Gastrocnemius medialis (tissue), 4 donors: ENCODE data around the gene POU3F1. TPM values are rescaled to one million over a fixed set of nuclear protein-coding genes. Genes with fewer than 3 reads are reported as not detected.

ENCODE experiments used
- ATAC-seq, 2 donors: fragments of 150-250 bp; one replicate each; pipeline ENCODE4 v1.9.1; 2016
- DNase-seq, 2 donors: peaks; one replicate each; pipeline ENCODE4 v3.0.0-alpha.2; 2019
- H3K27ac ChIP-seq, 4 donors: fragments of 200-600 bp; sonication (generic); 1 replicate in 1 of 4; 2 replicates in 3 of 4; pipeline ENCODE4 v1.5.1; 2016 to 2018; ENCODE audit warnings: mild to moderate bottlenecking in 2 of 4, moderate library complexity in 1 of 4
- H3K27me3 ChIP-seq, 3 donors: fragments of 200-600 bp; sonication (generic) in 2 of 3; 1 replicate in 1 of 3; 2 replicates in 2 of 3; pipeline versions ENCODE4 v1.5.1 to v1.6.0; 2016 to 2019; ENCODE audit warnings: mild to moderate bottlenecking in 1 of 3, moderate library complexity in 1 of 3
- H3K36me3 ChIP-seq, 2 donors: fragments of 200-600 bp; sonication (generic) in 1 of 2; one replicate each; pipeline ENCODE4 v1.5.1; 2017 to 2018
- H3K4me1 ChIP-seq, 2 donors: fragments of 200-600 bp; sonication (generic) in 1 of 2; one replicate each; pipeline ENCODE4 v1.5.1; 2016 to 2017; ENCODE audit warnings: mild to moderate bottlenecking in 2 of 2
- H3K4me3 ChIP-seq, 4 donors: fragments of 200-600 bp; sonication (generic) in 3 of 4; 1 replicate in 1 of 4; 2 replicates in 3 of 4; pipeline ENCODE4 v1.5.1; 2016 to 2019; ENCODE audit warnings: mild to moderate bottlenecking in 2 of 4
- H3K9me3 ChIP-seq, 3 donors: fragments of 200-600 bp; sonication (generic) in 2 of 3; 1 replicate in 1 of 3; 2 replicates in 2 of 3; pipeline ENCODE4 v1.5.1; 2016 to 2019
- POLR2A ChIP-seq, 2 donors: fragments of 450-650 bp; IDR thresholded peaks; one replicate each; pipeline ENCODE4 v1.6.1; 2017; ENCODE audit warnings: antibody characterized with exemption in 2 of 2, mild to moderate bottlenecking in 2 of 2, moderate library complexity in 2 of 2
- in situ Hi-C, 4 donors: fragments of 200-750 bp; cut with MboI; loops; one replicate each; pipeline versions ENCODE4 v1.15.0 to v1.8.0; 2017; ENCODE audit warnings: low sequenced_read_pairs in 4 of 4
- intact Hi-C: fragments of 100-400 bp; cut with DNase I; formaldehyde crosslinking; loops from one replicate; pipeline ENCODE4 v1.15.1; 2023; ENCODE audit warnings: low total_unique reads
- total RNA-seq, 4 donors: library from RNA; depleted of rRNA; stranded (reverse); fragments of >200 nt; gene quantifications; one replicate each; pipeline versions ENCODE4 v1.1.0 to v1.2.3, GENCODE V29; 2016
- TF ChIP-seq, protein P1 (sequence below), 5 experiments: fragments of 450-650 bp in 3 of 5; fragments of 200-600 bp in 2 of 5; sonication (generic) in 2 of 5; IDR thresholded peaks in 4 of 5; conservative IDR thresholded peaks in 1 of 5; 1 replicate in 4 of 5; 2 replicates in 1 of 5; pipeline ENCODE4 v1.5.1; 2016 to 2019; ENCODE audit warnings: antibody characterized with exemption in 5 of 5, mild to moderate bottlenecking in 3 of 5, moderate library complexity in 3 of 5

Gene POU3F1
- total RNA-seq, 4 donors from 2014 or later: 0.13 to 2.3 (median 0.69) TPM

DNA sequence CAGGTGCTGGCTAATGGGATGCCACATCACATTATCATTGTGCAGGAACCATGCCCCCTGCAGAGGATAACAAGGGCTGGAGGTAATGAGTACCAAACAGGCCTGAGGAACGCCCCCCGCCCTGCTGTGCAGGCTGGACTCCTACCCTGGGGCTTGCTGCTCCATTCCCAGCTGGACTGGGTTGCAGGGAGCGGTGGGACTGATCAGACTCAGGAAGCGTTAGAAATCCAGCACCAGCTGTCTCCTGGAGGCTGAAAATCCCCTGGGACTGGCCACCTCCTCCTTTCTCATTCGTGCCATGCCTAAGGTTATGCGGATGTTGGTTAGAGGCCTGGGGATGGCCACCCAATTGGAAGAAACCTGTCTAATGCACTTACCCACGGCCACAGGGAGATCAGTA is 36.9 kb upstream of the POU3F1 start:
- Histone ChIP-seq H3K36me3 (no peaks in the 10 kb centered on the region), H3K4me1 (peaks cover 9 to 10% of the 10 kb centered on the region in 2 donors), H3K4me3 (no peak overlapping the region), H3K9me3 (no peaks in the 10 kb centered on the region), H3K27ac (no peak overlapping the region), H3K27me3 (no peaks in the 10 kb centered on the region)
- TF ChIP-seq, protein P1, sequence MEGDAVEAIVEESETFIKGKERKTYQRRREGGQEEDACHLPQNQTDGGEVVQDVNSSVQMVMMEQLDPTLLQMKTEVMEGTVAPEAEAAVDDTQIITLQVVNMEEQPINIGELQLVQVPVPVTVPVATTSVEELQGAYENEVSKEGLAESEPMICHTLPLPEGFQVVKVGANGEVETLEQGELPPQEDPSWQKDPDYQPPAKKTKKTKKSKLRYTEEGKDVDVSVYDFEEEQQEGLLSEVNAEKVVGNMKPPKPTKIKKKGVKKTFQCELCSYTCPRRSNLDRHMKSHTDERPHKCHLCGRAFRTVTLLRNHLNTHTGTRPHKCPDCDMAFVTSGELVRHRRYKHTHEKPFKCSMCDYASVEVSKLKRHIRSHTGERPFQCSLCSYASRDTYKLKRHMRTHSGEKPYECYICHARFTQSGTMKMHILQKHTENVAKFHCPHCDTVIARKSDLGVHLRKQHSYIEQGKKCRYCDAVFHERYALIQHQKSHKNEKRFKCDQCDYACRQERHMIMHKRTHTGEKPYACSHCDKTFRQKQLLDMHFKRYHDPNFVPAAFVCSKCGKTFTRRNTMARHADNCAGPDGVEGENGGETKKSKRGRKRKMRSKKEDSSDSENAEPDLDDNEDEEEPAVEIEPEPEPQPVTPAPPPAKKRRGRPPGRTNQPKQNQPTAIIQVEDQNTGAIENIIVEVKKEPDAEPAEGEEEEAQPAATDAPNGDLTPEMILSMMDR (IDR thresholded peaks at IDR 0.05 in 4 of 5, conservative IDR thresholded peaks at IDR 0.05 in 1 of 5): no peak
- no peak for TF ChIP-seq POLR2A (IDR thresholded peaks at IDR 0.05)
- no peak for ATAC-seq
- no peak for DNase-seq
- intact Hi-C loops: no loop called here
- in situ Hi-C loops: no loop called here

DNA sequence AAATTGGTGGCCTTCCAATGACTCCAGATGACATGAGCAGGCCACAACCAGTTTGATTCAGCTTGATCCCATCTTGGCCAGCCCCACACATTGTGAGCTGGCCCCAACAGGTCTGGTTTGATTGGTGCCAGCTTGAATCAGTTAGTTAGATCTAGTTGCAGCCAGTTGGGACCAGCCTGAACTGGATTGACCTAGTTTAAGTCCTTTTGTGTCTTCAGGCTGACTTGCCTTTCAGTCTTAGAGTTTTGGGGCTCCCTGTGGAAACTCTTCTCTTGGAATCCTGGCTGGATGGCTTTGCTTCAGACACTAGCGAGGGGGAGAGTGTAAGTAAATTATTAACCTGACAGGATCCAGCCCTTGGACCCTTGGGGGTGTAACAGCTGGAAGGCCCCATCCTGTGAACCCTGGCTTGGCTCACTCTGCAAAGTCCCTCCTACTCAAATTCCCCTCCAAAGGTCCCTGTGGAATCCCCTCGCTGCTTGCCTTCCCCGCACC is 36.2 kb upstream of the POU3F1 start:
- intact Hi-C loops: no loop called here
- Histone ChIP-seq H3K27ac (no peak overlapping the region), H3K27me3 (no peaks in the 10 kb centered on the region), H3K36me3 (no peaks in the 10 kb centered on the region), H3K4me1 (peaks cover 9 to 10% of the 10 kb centered on the region in 2 donors), H3K9me3 (no peaks in the 10 kb centered on the region), H3K4me3 (no peak overlapping the region)
- no peak for ATAC-seq
- in situ Hi-C loops: no loop called here
- no peak for DNase-seq
- no peak for TF ChIP-seq POLR2A (IDR thresholded peaks at IDR 0.05)
- TF ChIP-seq, protein P1 (IDR thresholded peaks at IDR 0.05 in 4 of 5, conservative IDR thresholded peaks at IDR 0.05 in 1 of 5): no peak

DNA sequence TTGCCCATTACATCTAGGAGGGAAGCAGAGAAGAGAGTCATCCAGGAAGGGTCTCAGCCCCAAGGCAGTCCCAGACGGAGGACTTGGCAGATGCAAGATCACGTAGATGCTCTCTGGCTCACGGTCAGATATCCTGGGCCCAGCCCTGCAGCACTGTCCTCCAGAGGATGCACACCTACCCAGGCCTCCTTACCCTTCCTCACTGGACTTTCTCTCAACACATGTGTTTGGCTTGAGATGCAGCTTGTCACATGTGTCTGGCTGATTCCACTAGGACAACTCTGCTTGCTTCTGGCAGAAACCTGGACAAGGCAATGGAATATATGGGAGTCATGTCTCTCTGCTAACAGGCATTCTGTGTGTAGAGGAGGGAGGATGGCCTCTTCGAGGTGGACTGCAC is 32.4 kb upstream of the POU3F1 start:
- TF ChIP-seq, protein P1 (IDR thresholded peaks at IDR 0.05 in 4 of 5, conservative IDR thresholded peaks at IDR 0.05 in 1 of 5): no peak
- no peak for TF ChIP-seq POLR2A (IDR thresholded peaks at IDR 0.05)
- no peak for ATAC-seq

DNA sequence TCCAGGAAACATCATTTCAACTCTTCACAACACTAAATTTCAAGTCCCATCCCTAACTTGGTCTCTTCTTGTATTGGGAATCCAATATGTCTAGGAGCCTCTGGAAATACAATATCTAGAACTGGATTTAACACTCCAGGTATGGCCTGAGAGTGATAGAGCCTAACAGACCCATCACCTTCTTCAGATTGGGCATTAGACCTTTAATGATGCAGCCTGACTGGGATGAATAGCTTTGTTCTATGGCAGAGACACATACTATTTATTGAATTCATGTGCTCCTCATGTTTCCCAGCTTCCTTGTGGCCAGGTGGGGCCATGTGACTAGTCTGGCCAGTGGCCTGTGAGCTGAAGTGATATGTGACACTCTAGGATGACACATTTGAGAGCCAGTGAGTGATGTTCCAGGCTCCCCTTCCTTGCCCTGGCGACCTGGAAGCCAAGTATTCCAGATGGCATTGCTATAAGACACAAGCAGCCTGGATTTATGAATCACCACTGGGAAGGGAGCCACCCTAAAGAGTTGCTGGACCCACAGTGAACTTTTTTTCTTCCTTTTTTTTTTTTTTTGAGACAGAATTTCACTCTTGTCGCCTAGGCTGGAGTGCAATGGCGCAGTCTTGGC is 31.0 kb upstream of the POU3F1 start:
- no peaks in the 10 kb centered on the region for H3K4me1 ChIP-seq
- H3K27me3 ChIP-seq: no peaks in the 10 kb centered on the region

More for the DNA sequence above, 32.4 kb upstream of the POU3F1 start:
- Histone ChIP-seq H3K4me1 (no peaks in the 10 kb centered on the region), H3K36me3 (no peaks in the 10 kb centered on the region), H3K4me3 (no peak overlapping the region), H3K27me3 (no peaks in the 10 kb centered on the region), H3K27ac (no peak overlapping the region), H3K9me3 (no peaks in the 10 kb centered on the region)
- intact Hi-C loops: loop anchor here (10.0 kb wide), 1 partner anchor 654 kb away; no protein-coding TSS in a partner anchor
- no peak for DNase-seq
- in situ Hi-C loops: no loop called here

More for the DNA sequence above, 31.0 kb upstream of the POU3F1 start:
- in situ Hi-C loops: no loop called here
- Histone ChIP-seq H3K4me3 (no peak overlapping the region), H3K27ac (no peak overlapping the region), H3K36me3 (no peaks in the 10 kb centered on the region), H3K9me3 (no peaks in the 10 kb centered on the region)
- TF ChIP-seq, protein P1 (IDR thresholded peaks at IDR 0.05 in 4 of 5, conservative IDR thresholded peaks at IDR 0.05 in 1 of 5): no peak
- TF ChIP-seq POLR2A (IDR thresholded peaks at IDR 0.05): no peak
- DNase-seq (no peak), ATAC-seq (no peak)
- intact Hi-C loops: loop anchor here (10.0 kb wide), 1 partner anchor 653 kb away; no protein-coding TSS in a partner anchor
